ELF-1 (cell line): ENCODE results near the gene MOV10.
A peak's percentile ranks its signal among the peaks of the same experiment; 100 is the strongest.

Source experiments
- DNase-seq: peaks from one replicate; pipeline ENCODE4 v3.0.0-alpha.2; 2016; ENCODE audit warnings: low read depth, low spot score

Gene MOV10

DNA sequence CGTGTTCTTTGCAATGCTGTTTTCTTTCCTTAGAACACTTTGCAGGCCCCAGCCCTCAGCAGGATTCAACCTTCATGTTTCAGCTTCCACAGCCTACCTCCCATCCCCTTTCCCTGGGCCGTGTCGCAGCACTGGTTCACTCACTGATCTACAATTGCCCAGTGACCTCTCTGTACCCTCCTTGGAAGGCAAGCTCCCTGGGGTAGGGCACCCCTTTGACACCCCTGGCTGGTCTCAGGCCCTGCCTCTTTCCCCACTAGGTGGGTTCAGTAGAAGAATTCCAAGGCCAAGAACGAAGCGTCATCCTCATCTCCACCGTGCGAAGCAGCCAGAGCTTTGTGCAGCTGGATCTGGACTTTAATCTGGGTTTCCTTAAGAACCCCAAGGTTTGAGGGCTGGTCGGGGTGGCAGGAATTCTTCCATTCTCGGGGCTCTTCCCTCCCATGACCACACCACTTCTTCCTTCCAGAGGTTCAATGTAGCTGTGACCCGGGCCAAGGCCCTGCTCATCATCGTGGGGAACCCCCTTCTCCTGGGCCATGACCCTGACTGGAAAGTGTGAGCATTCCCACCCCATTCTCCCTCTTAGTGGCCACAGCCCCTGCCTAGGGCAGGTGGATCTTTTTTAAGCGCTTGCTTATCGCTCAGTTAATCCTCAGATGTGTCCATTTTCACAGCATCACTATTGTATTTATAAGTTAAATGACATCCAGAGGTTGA lies 25.1 kb downstream of the MOV10 start:
- no peak for DNase-seq

DNA sequence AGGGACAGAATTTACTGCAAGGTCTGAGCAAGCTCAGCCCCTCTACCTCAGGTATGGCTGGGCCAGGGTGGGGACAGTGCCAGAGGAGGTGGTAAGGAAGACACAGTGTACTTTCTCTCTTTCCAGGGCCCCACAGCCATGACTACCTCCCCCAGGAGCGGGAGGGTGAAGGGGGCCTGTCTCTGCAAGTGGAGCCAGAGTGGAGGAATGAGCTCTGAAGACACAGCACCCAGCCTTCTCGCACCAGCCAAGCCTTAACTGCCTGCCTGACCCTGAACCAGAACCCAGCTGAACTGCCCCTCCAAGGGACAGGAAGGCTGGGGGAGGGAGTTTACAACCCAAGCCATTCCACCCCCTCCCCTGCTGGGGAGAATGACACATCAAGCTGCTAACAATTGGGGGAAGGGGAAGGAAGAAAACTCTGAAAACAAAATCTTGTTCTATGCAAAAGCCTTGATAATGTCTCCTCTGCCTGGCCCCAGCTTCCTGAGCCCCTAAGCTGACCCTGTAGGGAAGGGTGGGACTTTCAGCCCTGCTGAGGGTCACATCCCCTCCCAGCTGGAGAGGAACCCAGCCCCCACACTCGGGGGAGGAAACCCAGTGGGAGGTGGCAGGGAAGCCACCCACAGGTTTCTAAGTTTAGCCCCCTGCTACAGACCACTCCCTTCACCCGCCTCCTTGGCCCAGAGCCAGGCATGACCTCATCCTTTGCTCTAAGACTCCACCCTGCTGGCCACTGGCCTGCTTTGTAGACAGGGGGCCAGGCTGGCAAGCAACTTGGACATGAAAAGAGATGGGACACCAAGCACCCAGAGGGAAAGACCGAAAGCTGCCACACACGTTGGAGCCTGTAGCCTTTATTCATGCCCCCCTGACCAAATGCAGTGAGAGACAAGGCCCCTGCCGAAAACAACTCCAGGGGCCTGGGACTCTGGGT lies 26.1 kb downstream of the MOV10 start:
- peak; percentile 93 for DNase-seq

- DNase-seq = no peak
Measured at GRCh38 chr1:112701227-112702066, 27.0 kb downstream of the MOV10 start.

DNA sequence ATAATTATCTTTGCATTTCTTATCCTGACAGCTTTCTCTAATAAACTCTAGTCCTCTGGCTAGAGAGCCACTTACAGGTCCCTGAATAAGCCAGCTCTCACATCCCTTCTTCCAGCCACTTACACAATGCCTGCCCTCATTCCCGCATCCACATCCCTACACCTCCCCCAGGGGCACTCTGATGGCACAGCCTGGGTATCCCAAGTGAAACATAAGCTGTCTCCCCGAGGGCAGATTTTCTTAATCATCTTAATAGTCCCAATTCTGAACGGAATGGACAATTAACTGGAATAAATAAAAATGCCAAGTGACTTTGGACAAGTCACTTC lies 27.6 kb downstream of the MOV10 start:
- no peak for DNase-seq

GRCh38 chr1:112702420-112703261 lies 28.2 kb downstream of the MOV10 start:
- DNase-seq = no peak

- DNase-seq = no peak
Measured at GRCh38 chr1:112703706-112704105, 29.2 kb downstream of the MOV10 start.

DNA sequence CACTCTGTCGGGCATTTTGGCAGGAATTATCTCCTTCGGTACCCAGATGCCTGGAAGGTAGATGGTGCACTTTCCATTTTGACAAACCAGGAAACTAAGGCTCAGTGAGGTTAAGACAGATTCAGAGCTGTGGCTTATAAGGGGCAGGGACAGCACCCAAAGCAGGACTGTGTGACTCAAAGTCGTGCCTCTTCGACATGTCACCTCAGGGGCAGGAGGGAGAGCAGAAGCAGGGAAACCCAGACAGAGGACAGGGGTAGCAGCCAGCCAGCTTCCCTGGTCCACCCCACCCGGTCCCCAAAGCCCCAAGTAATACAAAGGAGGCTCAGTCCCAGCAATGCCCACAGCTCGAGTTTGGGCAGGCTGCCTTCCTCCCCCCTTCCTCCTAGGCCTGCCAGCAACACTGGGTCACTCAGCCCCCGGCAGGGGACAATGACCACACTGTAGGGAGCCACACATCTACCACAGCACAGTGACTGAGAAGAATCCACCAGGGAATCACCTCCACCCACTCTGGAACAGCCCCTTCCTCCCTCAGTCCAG lies 30.0 kb downstream of the MOV10 start:
- no peak for DNase-seq

DNA sequence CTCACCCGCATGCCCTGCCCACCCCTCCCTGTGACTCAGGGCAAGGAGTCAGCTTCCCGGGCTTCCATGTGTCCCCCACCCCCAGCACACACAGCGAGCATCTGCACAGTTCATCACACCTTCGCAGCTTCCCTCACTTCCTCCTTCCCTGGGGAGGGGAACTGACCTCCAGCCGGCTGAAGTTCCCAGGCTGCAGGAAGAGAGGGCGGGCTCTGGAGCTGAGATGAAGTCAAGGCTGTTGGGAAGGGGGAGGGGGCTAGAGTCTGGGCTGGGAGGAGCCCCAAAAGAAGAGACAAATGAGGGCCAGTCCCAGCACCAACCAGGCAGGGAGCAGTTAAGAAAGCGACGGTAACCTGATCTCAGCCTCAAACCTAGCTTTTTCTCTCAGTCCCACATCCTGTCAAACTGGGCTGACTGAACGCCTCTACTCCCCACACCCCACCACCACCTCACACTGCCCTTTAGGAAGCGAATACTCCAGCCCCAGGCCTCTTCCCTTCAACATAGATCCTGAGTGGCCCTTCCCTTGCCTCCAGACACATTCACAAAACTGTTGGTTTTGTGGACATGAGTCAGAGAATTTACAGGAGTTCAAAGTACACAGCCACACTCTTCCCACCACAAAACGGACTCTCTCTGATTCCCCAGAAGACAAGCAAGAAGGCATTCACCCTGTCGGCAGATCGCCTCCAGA lies 30.6 kb downstream of the MOV10 start:
- peak; percentile 98 for DNase-seq

- peak; percentile 67 for DNase-seq
Measured at GRCh38 chr1:112706505-112707220, 32.2 kb downstream of the MOV10 start, which contains the start of gene RHOC. Gene RHOC, minus strand, starts transcription at chr1:112707127. Its CDS starts 3,328 bp downstream, at chr1:112703799.

DNA sequence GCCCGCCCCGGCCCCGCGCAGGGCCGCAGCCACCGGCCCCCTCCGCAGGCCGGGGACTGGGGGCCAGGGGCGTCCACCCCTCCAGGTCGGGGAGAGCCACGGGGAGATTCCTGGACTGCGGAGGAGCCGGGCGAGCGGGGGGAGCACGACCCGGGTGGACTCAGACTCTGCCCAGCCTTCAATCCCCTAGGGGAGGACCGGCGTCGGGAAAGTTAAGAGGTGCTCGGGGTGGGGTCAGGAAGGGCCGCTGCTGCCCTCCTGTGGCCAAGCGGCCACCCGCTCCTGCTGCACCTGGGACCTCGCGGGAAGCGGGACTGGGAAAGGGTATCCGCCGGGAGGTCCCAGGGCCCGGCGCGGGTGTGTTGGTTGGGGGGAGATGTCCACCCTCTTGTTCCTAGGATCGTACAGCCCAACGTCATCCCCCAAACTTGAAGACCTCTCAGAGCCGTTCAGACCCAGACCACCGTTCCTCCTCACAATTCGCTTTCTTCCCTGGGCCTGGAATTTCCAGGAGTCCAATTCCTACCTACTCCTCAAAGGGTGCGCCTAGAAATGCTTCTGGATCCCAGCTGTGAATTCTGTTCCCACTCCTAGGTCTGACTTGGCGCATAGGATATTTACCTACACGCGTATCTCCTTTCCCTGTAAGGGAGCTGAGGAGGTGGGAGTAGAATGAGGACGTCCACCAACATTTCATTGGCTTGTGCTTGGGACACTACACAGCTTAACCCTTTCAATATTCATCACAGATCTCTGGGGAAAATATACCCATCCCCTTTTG lies 33.0 kb downstream of the MOV10 start:
- DNase-seq = peak; percentile 97

GRCh38 chr1:112708002-112708448 lies 33.6 kb downstream of the MOV10 start:
- no peak for DNase-seq

DNA sequence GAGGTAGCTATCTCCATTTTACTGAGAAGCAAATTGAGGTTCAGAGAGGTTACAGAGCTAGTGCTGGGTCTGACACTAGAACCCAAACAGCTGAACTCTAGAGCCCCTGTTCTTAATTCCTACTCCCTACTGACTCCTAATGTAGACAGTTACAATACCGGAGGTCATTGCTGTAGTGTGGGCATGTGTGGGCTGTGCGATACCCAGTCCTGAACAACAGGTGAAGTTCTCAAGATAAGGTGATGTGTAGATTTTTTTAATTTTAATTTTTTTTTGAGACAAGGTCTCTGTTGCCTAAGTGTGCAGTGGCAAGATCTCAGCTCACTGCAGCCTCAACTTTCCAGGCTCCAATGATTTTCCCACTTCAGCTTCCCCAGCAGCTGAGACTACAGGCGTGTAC lies 34.0 kb downstream of the MOV10 start:
- no peak for DNase-seq

DNA sequence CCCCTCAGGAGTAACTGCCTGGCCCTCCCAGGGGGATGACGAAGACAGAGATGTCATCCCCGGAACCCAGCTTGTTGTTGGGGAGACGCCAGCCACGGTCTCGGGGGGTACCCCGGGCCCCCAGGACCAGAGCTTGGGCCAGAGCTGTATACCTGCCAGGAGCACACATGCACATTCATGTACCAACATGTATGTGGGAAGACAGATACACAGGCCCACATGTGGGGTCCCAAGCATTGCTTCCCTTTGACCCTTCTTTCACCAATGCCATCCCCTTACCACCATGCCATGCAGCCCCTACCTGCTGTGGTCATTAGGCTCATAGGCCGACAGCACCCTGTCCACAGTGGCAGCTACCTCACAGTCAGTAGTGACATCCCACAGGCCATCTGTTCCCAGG lies 35.7 kb downstream of the MOV10 start:
- DNase-seq = no peak

GRCh38 chr1:112710586-112710985 lies 36.1 kb downstream of the MOV10 start:
- DNase-seq = no peak

DNA sequence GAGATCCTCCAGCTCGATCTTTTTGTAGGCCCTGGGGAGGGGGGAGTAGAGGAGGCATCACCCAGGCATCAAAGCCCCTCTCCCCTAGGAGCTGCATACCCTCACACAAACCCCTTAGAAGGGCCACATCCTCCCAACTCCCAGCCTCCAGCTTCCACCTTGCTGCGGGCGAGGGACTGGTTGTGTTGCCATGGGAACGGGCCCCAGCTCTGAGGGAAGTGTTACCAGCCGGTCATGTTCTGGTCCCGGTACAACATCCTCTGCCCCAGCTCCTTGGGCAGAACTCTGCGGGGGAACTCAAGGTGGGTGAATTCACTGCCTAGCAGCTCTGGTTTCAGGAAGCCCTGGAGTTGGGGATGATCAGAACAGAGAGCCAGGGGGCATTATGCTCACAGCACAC lies 36.6 kb downstream of the MOV10 start:
- DNase-seq = no peak

GRCh38 chr1:112711670-112712069 lies 37.2 kb downstream of the MOV10 start:
- DNase-seq = no peak

DNA sequence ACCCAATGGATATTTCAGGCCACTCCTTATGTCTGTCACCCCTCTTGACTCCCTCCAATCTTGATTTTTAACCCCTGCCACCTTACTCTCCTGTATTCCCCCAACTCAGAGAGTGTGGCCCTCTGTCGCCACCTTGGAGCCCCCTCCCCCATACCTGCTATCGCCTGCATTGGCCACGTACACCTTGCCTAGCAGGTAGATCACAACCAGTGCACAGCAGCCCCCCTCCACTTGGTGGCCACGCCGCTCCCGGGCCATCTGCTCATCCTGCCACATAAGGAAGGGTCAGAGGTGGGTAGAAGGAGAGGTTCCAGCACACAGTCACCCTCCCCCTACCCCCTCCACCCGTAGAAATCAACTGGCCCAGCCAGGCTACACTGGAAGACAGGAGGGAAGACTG lies 37.7 kb downstream of the MOV10 start:
- no peak for DNase-seq

DNA sequence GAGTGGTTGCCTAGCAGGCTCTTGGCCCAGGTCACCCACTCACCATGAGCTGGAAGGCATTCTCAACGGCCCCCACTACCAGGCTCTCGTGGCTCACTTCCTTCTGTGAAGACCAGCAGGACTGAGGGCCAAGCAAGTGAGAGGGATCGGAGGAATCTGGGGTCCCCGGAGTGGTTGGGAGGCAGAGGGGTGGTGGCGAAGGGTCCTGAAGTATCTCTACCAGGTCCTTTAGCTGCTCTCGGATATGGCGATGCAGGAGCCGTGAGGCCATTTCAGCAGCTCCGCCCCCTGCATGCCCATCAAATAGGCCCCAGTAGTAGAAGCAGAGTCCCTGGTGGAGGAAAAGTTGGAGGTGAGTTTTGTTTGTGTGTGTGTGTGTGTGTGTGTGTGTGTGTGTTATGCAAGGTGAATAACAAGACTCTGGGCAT lies 38.3 kb downstream of the MOV10 start:
- DNase-seq = no peak
